ENCODE results near the gene DNMBP. TPM values are rescaled to one million over a fixed set of nuclear protein-coding genes. Genes with fewer than 3 reads are reported as not detected.

Gene DNMBP
- total RNA-seq, 1 experiment from 2014 or later, result 19.7 TPM

DNA sequence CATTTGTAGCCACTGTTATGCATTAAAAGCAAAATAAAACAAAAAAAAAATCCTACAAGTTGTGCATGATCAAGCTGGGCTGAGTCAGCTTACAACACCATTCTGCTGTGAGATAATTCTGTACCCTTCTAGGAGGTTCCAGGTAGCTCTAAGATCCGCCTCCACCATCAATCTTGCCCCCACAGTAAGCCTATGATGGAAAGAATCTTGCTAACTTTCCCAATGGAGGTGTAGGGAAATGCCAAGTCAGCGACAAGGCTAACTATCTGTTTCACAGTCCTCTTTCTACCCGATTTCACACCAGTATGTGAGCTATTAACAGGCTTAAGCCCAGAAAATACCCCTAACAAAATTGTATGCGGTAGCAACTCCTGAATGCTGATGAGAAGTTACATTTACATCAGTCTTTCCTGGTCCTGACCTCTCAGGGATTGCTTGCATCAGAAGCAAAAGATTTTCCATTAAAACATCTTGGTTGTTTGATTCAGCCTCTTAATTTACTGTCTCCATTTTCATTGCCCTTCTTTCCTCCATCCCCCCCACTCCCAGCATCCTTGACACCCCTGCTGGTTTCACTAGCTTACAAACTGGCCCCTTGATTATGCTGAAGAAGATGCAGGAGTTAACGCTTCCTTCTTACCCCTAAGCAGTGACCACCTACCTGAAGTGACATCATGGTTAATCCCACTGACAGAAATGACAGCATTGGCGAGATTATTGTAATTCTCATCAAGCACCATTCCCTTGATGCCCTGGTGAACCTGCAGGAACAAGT is 44.1 kb upstream of the DNMBP start (continued):
- TF ChIP-seq, protein P1, sequence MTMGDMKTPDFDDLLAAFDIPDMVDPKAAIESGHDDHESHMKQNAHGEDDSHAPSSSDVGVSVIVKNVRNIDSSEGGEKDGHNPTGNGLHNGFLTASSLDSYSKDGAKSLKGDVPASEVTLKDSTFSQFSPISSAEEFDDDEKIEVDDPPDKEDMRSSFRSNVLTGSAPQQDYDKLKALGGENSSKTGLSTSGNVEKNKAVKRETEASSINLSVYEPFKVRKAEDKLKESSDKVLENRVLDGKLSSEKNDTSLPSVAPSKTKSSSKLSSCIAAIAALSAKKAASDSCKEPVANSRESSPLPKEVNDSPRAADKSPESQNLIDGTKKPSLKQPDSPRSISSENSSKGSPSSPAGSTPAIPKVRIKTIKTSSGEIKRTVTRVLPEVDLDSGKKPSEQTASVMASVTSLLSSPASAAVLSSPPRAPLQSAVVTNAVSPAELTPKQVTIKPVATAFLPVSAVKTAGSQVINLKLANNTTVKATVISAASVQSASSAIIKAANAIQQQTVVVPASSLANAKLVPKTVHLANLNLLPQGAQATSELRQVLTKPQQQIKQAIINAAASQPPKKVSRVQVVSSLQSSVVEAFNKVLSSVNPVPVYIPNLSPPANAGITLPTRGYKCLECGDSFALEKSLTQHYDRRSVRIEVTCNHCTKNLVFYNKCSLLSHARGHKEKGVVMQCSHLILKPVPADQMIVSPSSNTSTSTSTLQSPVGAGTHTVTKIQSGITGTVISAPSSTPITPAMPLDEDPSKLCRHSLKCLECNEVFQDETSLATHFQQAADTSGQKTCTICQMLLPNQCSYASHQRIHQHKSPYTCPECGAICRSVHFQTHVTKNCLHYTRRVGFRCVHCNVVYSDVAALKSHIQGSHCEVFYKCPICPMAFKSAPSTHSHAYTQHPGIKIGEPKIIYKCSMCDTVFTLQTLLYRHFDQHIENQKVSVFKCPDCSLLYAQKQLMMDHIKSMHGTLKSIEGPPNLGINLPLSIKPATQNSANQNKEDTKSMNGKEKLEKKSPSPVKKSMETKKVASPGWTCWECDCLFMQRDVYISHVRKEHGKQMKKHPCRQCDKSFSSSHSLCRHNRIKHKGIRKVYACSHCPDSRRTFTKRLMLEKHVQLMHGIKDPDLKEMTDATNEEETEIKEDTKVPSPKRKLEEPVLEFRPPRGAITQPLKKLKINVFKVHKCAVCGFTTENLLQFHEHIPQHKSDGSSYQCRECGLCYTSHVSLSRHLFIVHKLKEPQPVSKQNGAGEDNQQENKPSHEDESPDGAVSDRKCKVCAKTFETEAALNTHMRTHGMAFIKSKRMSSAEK (CRISPR knock-in tag; IDR thresholded peaks at IDR 0.05; ENCODE audit: borderline replicate concordance), result no peak

DNA sequence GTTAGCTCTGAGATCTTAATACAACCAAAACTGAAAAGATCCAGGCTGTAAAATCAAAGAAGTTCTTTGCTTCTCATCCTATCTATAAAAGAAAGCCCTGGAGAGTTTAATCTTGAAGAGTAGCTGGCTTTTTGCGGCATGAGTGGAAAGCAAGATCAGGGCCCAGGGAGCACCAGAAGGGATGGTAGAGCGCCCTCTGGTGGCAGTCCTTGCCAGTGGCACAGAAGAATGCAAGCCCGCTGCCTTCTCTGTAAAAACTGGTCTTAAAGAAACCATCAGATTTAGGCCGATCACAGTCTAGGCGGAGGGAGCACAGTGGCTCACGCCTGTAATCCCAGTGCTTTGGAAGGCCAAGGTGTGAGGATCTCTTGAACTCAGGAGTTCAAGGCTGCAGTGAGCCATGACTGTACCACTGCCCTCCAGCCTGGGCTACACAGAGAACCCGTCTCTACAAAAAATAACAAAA is 36.3 kb upstream of the DNMBP start:
- CTCF ChIA-PET, result interaction anchor here (0.5 to 4.7 kb wide), 54 partner anchors 9 to 1124 kb away, joined by 3 to 53 read pairs (median 4); partner anchors contain the start of gene DNMBP
- no peaks in the 10 kb centered on the region for H3K27me3 Mint-ChIP-seq (ENCODE audit: low read depth)
- TF ChIP-seq TCF7 (CRISPR knock-in tag; IDR thresholded peaks at IDR 0.05; ENCODE audit: low read depth), result no peak
- TF ChIP-seq EMX1 (CRISPR knock-in tag; IDR thresholded peaks at IDR 0.05), result no peak
- no peak for TF ChIP-seq ZBTB21 (CRISPR knock-in tag; IDR thresholded peaks at IDR 0.05; ENCODE audit: borderline replicate concordance)
- no peak for TF ChIP-seq NFYB (CRISPR knock-in tag; conservative IDR thresholded peaks at IDR 0.05; ENCODE audit: low read depth)
- TF ChIP-seq ZNF263 (CRISPR knock-in tag; IDR thresholded peaks at IDR 0.05; ENCODE audit: low read depth), result peak; percentile 64; the same call in 1 of the 2 replicates
- TF ChIP-seq, protein P2, sequence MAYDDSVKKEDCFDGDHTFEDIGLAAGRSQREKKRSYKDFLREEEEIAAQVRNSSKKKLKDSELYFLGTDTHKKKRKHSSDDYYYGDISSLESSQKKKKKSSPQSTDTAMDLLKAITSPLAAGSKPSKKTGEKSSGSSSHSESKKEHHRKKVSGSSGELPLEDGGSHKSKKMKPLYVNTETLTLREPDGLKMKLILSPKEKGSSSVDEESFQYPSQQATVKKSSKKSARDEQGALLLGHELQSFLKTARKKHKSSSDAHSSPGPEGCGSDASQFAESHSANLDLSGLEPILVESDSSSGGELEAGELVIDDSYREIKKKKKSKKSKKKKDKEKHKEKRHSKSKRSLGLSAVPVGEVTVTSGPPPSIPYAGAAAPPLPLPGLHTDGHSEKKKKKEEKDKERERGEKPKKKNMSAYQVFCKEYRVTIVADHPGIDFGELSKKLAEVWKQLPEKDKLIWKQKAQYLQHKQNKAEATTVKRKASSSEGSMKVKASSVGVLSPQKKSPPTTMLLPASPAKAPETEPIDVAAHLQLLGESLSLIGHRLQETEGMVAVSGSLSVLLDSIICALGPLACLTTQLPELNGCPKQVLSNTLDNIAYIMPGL (CRISPR knock-in tag; IDR thresholded peaks at IDR 0.05), result 0 out of 2 replicates have a peak, but pooled peaks have one; percentile 47
- TF ChIP-seq GTF2I (CRISPR knock-in tag; conservative IDR thresholded peaks at IDR 0.05), result no peak
- TF ChIP-seq HMGA2 (CRISPR knock-in tag; IDR thresholded peaks at IDR 0.05), result no peak
- TF ChIP-seq CBFB (CRISPR knock-in tag; IDR thresholded peaks at IDR 0.05; ENCODE audit: low read depth), result no peak
- TF ChIP-seq, protein P3, sequence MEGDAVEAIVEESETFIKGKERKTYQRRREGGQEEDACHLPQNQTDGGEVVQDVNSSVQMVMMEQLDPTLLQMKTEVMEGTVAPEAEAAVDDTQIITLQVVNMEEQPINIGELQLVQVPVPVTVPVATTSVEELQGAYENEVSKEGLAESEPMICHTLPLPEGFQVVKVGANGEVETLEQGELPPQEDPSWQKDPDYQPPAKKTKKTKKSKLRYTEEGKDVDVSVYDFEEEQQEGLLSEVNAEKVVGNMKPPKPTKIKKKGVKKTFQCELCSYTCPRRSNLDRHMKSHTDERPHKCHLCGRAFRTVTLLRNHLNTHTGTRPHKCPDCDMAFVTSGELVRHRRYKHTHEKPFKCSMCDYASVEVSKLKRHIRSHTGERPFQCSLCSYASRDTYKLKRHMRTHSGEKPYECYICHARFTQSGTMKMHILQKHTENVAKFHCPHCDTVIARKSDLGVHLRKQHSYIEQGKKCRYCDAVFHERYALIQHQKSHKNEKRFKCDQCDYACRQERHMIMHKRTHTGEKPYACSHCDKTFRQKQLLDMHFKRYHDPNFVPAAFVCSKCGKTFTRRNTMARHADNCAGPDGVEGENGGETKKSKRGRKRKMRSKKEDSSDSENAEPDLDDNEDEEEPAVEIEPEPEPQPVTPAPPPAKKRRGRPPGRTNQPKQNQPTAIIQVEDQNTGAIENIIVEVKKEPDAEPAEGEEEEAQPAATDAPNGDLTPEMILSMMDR (IDR thresholded peaks at IDR 0.05), result peak; percentile 97
- TF ChIP-seq, protein P4, sequence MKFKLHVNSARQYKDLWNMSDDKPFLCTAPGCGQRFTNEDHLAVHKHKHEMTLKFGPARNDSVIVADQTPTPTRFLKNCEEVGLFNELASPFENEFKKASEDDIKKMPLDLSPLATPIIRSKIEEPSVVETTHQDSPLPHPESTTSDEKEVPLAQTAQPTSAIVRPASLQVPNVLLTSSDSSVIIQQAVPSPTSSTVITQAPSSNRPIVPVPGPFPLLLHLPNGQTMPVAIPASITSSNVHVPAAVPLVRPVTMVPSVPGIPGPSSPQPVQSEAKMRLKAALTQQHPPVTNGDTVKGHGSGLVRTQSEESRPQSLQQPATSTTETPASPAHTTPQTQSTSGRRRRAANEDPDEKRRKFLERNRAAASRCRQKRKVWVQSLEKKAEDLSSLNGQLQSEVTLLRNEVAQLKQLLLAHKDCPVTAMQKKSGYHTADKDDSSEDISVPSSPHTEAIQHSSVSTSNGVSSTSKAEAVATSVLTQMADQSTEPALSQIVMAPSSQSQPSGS (CRISPR knock-in tag; IDR thresholded peaks at IDR 0.05; ENCODE audit: borderline replicate concordance, low read depth), result no peak
- TF ChIP-seq, protein P5, sequence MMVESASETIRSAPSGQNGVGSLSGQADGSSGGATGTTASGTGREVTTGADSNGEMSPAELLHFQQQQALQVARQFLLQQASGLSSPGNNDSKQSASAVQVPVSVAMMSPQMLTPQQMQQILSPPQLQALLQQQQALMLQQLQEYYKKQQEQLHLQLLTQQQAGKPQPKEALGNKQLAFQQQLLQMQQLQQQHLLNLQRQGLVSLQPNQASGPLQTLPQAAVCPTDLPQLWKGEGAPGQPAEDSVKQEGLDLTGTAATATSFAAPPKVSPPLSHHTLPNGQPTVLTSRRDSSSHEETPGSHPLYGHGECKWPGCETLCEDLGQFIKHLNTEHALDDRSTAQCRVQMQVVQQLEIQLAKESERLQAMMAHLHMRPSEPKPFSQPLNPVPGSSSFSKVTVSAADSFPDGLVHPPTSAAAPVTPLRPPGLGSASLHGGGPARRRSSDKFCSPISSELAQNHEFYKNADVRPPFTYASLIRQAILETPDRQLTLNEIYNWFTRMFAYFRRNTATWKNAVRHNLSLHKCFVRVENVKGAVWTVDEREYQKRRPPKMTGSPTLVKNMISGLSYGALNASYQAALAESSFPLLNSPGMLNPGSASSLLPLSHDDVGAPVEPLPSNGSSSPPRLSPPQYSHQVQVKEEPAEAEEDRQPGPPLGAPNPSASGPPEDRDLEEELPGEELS (CRISPR knock-in tag; IDR thresholded peaks at IDR 0.05), result no peak
- TF ChIP-seq, protein P6, sequence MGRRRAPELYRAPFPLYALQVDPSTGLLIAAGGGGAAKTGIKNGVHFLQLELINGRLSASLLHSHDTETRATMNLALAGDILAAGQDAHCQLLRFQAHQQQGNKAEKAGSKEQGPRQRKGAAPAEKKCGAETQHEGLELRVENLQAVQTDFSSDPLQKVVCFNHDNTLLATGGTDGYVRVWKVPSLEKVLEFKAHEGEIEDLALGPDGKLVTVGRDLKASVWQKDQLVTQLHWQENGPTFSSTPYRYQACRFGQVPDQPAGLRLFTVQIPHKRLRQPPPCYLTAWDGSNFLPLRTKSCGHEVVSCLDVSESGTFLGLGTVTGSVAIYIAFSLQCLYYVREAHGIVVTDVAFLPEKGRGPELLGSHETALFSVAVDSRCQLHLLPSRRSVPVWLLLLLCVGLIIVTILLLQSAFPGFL (CRISPR knock-in tag; IDR thresholded peaks at IDR 0.05; ENCODE audit: borderline replicate concordance), result no peak
- no peak for TF ChIP-seq ZNF423 (CRISPR knock-in tag; IDR thresholded peaks at IDR 0.05)
- no peak for TF ChIP-seq SMAD4 (CRISPR knock-in tag; IDR thresholded peaks at IDR 0.05)
- ATAC-seq, result peak; percentile 93
- POLR2A ChIA-PET, result interaction anchor here (1.6 kb wide), 1 partner anchor 132 kb away, joined by 9 read pairs; no protein-coding TSS in a partner anchor
- H3K9me3 Mint-ChIP-seq, result no peaks in the 10 kb centered on the region
- H3K27ac Mint-ChIP-seq, result peak overlapping the region; percentile 80
- no peak overlapping the region for H3K4me3 Mint-ChIP-seq
- DNase-seq (ENCODE audit: low spot score), result peak; percentile 94
- H3K4me1 Mint-ChIP-seq, result peaks cover 28% of the 10 kb centered on the region
- H3K36me3 Mint-ChIP-seq, result no peaks in the 10 kb centered on the region
